Prostate gland (tissue), 2 donors: ENCODE measurements around the gene SPR.

Experiments
- POLR2A ChIP-seq: fragments of 450-650 bp; IDR thresholded peaks from one replicate; pipeline ENCODE4 v1.6.1; 2016; ENCODE audit warnings: antibody characterized with exemption, mild to moderate bottlenecking
- POLR2AphosphoS5 ChIP-seq: sonication (generic); formaldehyde crosslinking; IDR thresholded peaks from one replicate; pipeline ENCODE4 v1.6.1; 2017; ENCODE audit warnings: antibody characterized with exemption
- TF ChIP-seq, protein P1 (sequence below), 4 experiments: fragments of 200-600 bp in 2 of 4; fragments of 450-650 bp in 2 of 4; sonication (generic) in 2 of 4; IDR thresholded peaks; 1 replicate in 3 of 4; 2 replicates in 1 of 4; pipeline ENCODE4 v1.5.1; 2016 to 2019; ENCODE audit warnings: antibody characterized with exemption in 4 of 4, mild to moderate bottlenecking in 2 of 4, moderate library complexity in 2 of 4

GRCh38 chr2:72911256-72911655 lies 24.0 kb downstream of the SPR start:
- TF ChIP-seq POLR2AphosphoS5: no peak
- TF ChIP-seq, protein P1, sequence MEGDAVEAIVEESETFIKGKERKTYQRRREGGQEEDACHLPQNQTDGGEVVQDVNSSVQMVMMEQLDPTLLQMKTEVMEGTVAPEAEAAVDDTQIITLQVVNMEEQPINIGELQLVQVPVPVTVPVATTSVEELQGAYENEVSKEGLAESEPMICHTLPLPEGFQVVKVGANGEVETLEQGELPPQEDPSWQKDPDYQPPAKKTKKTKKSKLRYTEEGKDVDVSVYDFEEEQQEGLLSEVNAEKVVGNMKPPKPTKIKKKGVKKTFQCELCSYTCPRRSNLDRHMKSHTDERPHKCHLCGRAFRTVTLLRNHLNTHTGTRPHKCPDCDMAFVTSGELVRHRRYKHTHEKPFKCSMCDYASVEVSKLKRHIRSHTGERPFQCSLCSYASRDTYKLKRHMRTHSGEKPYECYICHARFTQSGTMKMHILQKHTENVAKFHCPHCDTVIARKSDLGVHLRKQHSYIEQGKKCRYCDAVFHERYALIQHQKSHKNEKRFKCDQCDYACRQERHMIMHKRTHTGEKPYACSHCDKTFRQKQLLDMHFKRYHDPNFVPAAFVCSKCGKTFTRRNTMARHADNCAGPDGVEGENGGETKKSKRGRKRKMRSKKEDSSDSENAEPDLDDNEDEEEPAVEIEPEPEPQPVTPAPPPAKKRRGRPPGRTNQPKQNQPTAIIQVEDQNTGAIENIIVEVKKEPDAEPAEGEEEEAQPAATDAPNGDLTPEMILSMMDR (IDR thresholded peaks at IDR 0.05): no peak
- TF ChIP-seq POLR2A: no peak
